Stimulated activated memory B cell treated with anti-CD40 and anti-IgM and Interleukin-4, amounts not matched to agents 10 μg/mL and 1 μg/mL and 100 μg/mL, for 72 hours (primary cell): Measurements from ENCODE around the gene PRR36.

Experiments used
- ATAC-seq: fragments of 150-1000 bp; cut with Tn5 transposase; 2 replicates; pipeline ENCODE4 v1.10.0; 2021
- H3K27ac Mint-ChIP-seq: one replicate; pipeline ENCODE4 v1.8.0; 2022; ENCODE audit warnings: mild to moderate bottlenecking, mixed read lengths
- H3K27me3 Mint-ChIP-seq: one replicate; pipeline ENCODE4 v1.8.0; 2022; ENCODE audit warnings: mixed read lengths
- H3K36me3 Mint-ChIP-seq: one replicate; pipeline ENCODE4 v1.8.0; 2022; ENCODE audit warnings: mixed read lengths
- H3K4me1 Mint-ChIP-seq: one replicate; pipeline ENCODE4 v1.8.0; 2022; ENCODE audit warnings: mixed read lengths
- H3K4me3 Mint-ChIP-seq: one replicate; pipeline ENCODE4 v1.8.0; 2022; ENCODE audit warnings: mild to moderate bottlenecking, moderate library complexity, mixed read lengths
- H3K9me3 Mint-ChIP-seq: one replicate; pipeline ENCODE4 v1.8.0; 2022; ENCODE audit warnings: mixed read lengths

Gene PRR36

GRCh38 chr19:7873304-7874075, 700 bp downstream of the PRR36 start:
- Mint-ChIP-seq H3K4me3 (peak overlapping the region; percentile 39), H3K4me1 (peaks cover 40% of the 10 kb centered on the region), H3K27me3 (peaks cover 58% of the 10 kb centered on the region), H3K27ac (no peak overlapping the region), H3K9me3 (peaks cover 16% of the 10 kb centered on the region), H3K36me3 (peaks cover 7% of the 10 kb centered on the region)
- ATAC-seq: no peak

GRCh38 chr19:7872306-7873204, 1.6 kb downstream of the PRR36 start:
- H3K27ac Mint-ChIP-seq: no peak overlapping the region
- H3K9me3 Mint-ChIP-seq: peaks cover 16% of the 10 kb centered on the region
- H3K27me3 Mint-ChIP-seq: peaks cover 63% of the 10 kb centered on the region
- no peak overlapping the region for H3K4me3 Mint-ChIP-seq
- peaks cover 7% of the 10 kb centered on the region for H3K36me3 Mint-ChIP-seq
- H3K4me1 Mint-ChIP-seq: peaks cover 42% of the 10 kb centered on the region
- ATAC-seq: no peak

GRCh38 chr19:7871437-7872305, 2.5 kb downstream of the PRR36 start:
- Mint-ChIP-seq H3K4me3 (peak overlapping the region; percentile 53), H3K27ac (no peak overlapping the region), H3K9me3 (peaks cover 16% of the 10 kb centered on the region), H3K36me3 (peaks cover 7% of the 10 kb centered on the region), H3K4me1 (peaks cover 42% of the 10 kb centered on the region), H3K27me3 (peaks cover 72% of the 10 kb centered on the region)
- peak; percentile 28 for ATAC-seq

- H3K4me3 Mint-ChIP-seq: peak overlapping the region; percentile 53
Measured at GRCh38 chr19:7870571-7871436, 3.4 kb downstream of the PRR36 start.

GRCh38 chr19:7869910-7870511, 4.2 kb downstream of the PRR36 start:
- Mint-ChIP-seq H3K4me1 (peaks cover 49% of the 10 kb centered on the region), H3K36me3 (peaks cover 7% of the 10 kb centered on the region), H3K9me3 (peaks cover 16% of the 10 kb centered on the region), H3K27ac (no peak overlapping the region), H3K4me3 (peak overlapping the region; percentile 38), H3K27me3 (peaks cover 75% of the 10 kb centered on the region)
- peak; percentile 0 for ATAC-seq

More at GRCh38 chr19:7870571-7871436, 3.4 kb downstream of the PRR36 start:
- H3K4me1 Mint-ChIP-seq: peaks cover 42% of the 10 kb centered on the region
- peaks cover 16% of the 10 kb centered on the region for H3K9me3 Mint-ChIP-seq
- peaks cover 7% of the 10 kb centered on the region for H3K36me3 Mint-ChIP-seq
- H3K27ac Mint-ChIP-seq: no peak overlapping the region
- peaks cover 75% of the 10 kb centered on the region for H3K27me3 Mint-ChIP-seq
- ATAC-seq: no peak

- Mint-ChIP-seq H3K4me1 (peaks cover 53% of the 10 kb centered on the region), H3K9me3 (peaks cover 16% of the 10 kb centered on the region), H3K4me3 (peak overlapping the region; percentile 78), H3K36me3 (peaks cover 7% of the 10 kb centered on the region), H3K27ac (no peak overlapping the region), H3K27me3 (peaks cover 75% of the 10 kb centered on the region)
- ATAC-seq: peak; percentile 73
Measured at GRCh38 chr19:7869453-7869909, 4.7 kb downstream of the PRR36 start.

GRCh38 chr19:7868671-7869452, 5.3 kb downstream of the PRR36 start:
- Mint-ChIP-seq H3K27me3 (peaks cover 79% of the 10 kb centered on the region), H3K27ac (peak overlapping the region; percentile 63), H3K36me3 (peaks cover 7% of the 10 kb centered on the region), H3K4me3 (peak overlapping the region; percentile 78), H3K4me1 (peaks cover 53% of the 10 kb centered on the region), H3K9me3 (peaks cover 16% of the 10 kb centered on the region)
- peak; percentile 88 for ATAC-seq

GRCh38 chr19:7868326-7868670, 5.9 kb downstream of the PRR36 start:
- H3K27ac Mint-ChIP-seq: peak overlapping the region; percentile 63
- H3K9me3 Mint-ChIP-seq: peaks cover 16% of the 10 kb centered on the region
- ATAC-seq: no peak
- peaks cover 47% of the 10 kb centered on the region for H3K4me1 Mint-ChIP-seq
- peaks cover 79% of the 10 kb centered on the region for H3K27me3 Mint-ChIP-seq
- H3K4me3 Mint-ChIP-seq: peak overlapping the region; percentile 78
- H3K36me3 Mint-ChIP-seq: peaks cover 7% of the 10 kb centered on the region

GRCh38 chr19:7867092-7867844, 6.9 kb downstream of the PRR36 start:
- no peak overlapping the region for H3K4me3 Mint-ChIP-seq
- H3K36me3 Mint-ChIP-seq: peaks cover 7% of the 10 kb centered on the region
- H3K27me3 Mint-ChIP-seq: peaks cover 76% of the 10 kb centered on the region
- peaks cover 42% of the 10 kb centered on the region for H3K4me1 Mint-ChIP-seq
- H3K27ac Mint-ChIP-seq: no peak overlapping the region
- no peak for ATAC-seq
- peaks cover 16% of the 10 kb centered on the region for H3K9me3 Mint-ChIP-seq

- no peak overlapping the region for H3K27ac Mint-ChIP-seq
- peaks cover 4% of the 10 kb centered on the region for H3K36me3 Mint-ChIP-seq
- no peak overlapping the region for H3K4me3 Mint-ChIP-seq
- peaks cover 38% of the 10 kb centered on the region for H3K4me1 Mint-ChIP-seq
- H3K9me3 Mint-ChIP-seq: peaks cover 12% of the 10 kb centered on the region
- ATAC-seq: no peak
- peaks cover 76% of the 10 kb centered on the region for H3K27me3 Mint-ChIP-seq
Measured at GRCh38 chr19:7866399-7867091, 7.6 kb downstream of the PRR36 start.

GRCh38 chr19:7865262-7865911, 8.8 kb downstream of the PRR36 start:
- Mint-ChIP-seq H3K36me3 (peaks cover 3% of the 10 kb centered on the region), H3K27me3 (peaks cover 76% of the 10 kb centered on the region), H3K4me3 (no peak overlapping the region), H3K27ac (no peak overlapping the region), H3K9me3 (peaks cover 3% of the 10 kb centered on the region), H3K4me1 (peaks cover 34% of the 10 kb centered on the region)
- ATAC-seq: no peak

- Mint-ChIP-seq H3K27me3 (peaks cover 76% of the 10 kb centered on the region), H3K27ac (no peak overlapping the region), H3K4me3 (no peak overlapping the region), H3K4me1 (peaks cover 28% of the 10 kb centered on the region), H3K9me3 (no peaks in the 10 kb centered on the region), H3K36me3 (peaks cover 8% of the 10 kb centered on the region)
- ATAC-seq: no peak
Measured at GRCh38 chr19:7864690-7865074, 9.5 kb downstream of the PRR36 start.
